SK-N-SH (cell line): Measurements from ENCODE around the gene TSPAN11. TPM values are rescaled to one million over a fixed set of nuclear protein-coding genes. Genes with fewer than 3 reads are reported as not detected.

Experiments used
- CTCF ChIA-PET: fragments of 300-600, 350-600 bp; formaldehyde crosslinking; extraction: SDS; loops from one replicate; lab custom pipeline; 2021; lab: Yijun Ruan, JAX
- POLR2A ChIA-PET: fragments of 350-600 bp; sonication (Branson Sonifier 250); formaldehyde crosslinking; extraction: SDS; loops from one replicate; lab custom pipeline; 2020; ENCODE audit warnings: antibody characterized with exemption, inconsistent platforms; lab: Yijun Ruan, JAX
- DNase-seq: peaks from one replicate; pipeline ENCODE4 v3.0.0; 2012
- H2AFZ ChIP-seq: fragments of 200-600 bp; sonication (generic); 2 replicates; pipeline ENCODE4 v1.8.1; 2016; ENCODE audit warnings: antibody characterized with exemption, mild to moderate bottlenecking, low read depth
- H3F3A ChIP-seq: fragments of 200-600 bp; sonication (generic); replicated peaks from 2 replicates; pipeline ENCODE3; 2016; ENCODE audit warnings: antibody characterized with exemption, mild to moderate bottlenecking; ENCODE audit not compliant: insufficient read depth
- H3K27ac ChIP-seq, 2 experiments: fragments of 200-500 bp in 1 of 2; fragments of 200-600 bp in 1 of 2; sonication (Bioruptor generic) in 1 of 2; sonication (generic), shearing (Covaris generic) in 1 of 2; 2 replicates each; pipeline versions ENCODE4 v1.5.1 to v1.6.1; 2014 to 2016; ENCODE audit warnings: low read depth in 2 of 2, inconsistent platforms in 1 of 2, low read length in 1 of 2, mild to moderate bottlenecking in 1 of 2, mixed read lengths in 1 of 2
- H3K27me3 ChIP-seq: fragments of 200-600 bp; sonication (generic), shearing (Covaris generic); 2 replicates; pipeline ENCODE4 v1.6.1; 2016; ENCODE audit warnings: mixed run types; ENCODE audit not compliant: insufficient read depth
- H3K36me3 ChIP-seq, 2 experiments: fragments of 200-500 bp in 1 of 2; fragments of 200-600 bp in 1 of 2; sonication (Bioruptor generic) in 1 of 2; sonication (generic) in 1 of 2; replicated peaks in 1 of 2; 2 replicates each; pipeline versions ENCODE3 to v1.5.1; 2014 to 2016; ENCODE audit warnings: low read length in 1 of 2, mild to moderate bottlenecking in 1 of 2; ENCODE audit not compliant: insufficient read depth in 2 of 2, control insufficient read depth in 1 of 2
- H3K4me1 ChIP-seq, 2 experiments: fragments of 200-500 bp in 1 of 2; fragments of 200-600 bp in 1 of 2; sonication (Bioruptor generic) in 1 of 2; sonication (generic), shearing (Covaris generic) in 1 of 2; 2 replicates each; pipeline versions ENCODE4 v1.5.1 to v1.6.1; 2014 to 2016; ENCODE audit warnings: low read depth in 1 of 2, low read length in 1 of 2, mixed run types in 1 of 2; ENCODE audit not compliant: insufficient read depth in 2 of 2, control insufficient read depth in 1 of 2
- H3K4me2 ChIP-seq: fragments of 200-600 bp; sonication (generic), shearing (Covaris generic); 2 replicates; pipeline ENCODE4 v1.6.1; 2017; ENCODE audit warnings: mixed run types
- H3K4me3 ChIP-seq, 2 experiments: fragments of 200-500 bp in 1 of 2; fragments of 200-600 bp in 1 of 2; sonication (Bioruptor generic) in 1 of 2; sonication (generic), shearing (Covaris generic) in 1 of 2; 2 replicates each; pipeline versions ENCODE4 v1.5.1 to v1.8.1; 2014 to 2016; ENCODE audit warnings: low read depth in 2 of 2, inconsistent platforms in 1 of 2, low read length in 1 of 2, mild to moderate bottlenecking in 1 of 2, mixed read lengths in 1 of 2, moderate library complexity in 1 of 2
- H3K79me2 ChIP-seq: fragments of 200-600 bp; sonication (generic); 2 replicates; pipeline ENCODE4 v1.8.1; 2017; ENCODE audit warnings: mild to moderate bottlenecking; ENCODE audit not compliant: insufficient read depth
- H3K9ac ChIP-seq: fragments of 200-600 bp; sonication (generic); 2 replicates; pipeline ENCODE4 v1.6.1; 2017; ENCODE audit warnings: mixed run types
- H3K9me2 ChIP-seq: fragments of 200-600 bp; sonication (generic); 2 replicates; pipeline ENCODE4 v1.6.1; 2017; ENCODE audit warnings: mixed run types
- H3K9me3 ChIP-seq: fragments of 200-600 bp; sonication (generic); 2 replicates; pipeline ENCODE4 v1.6.1; 2017; ENCODE audit warnings: mixed run types, mild to moderate bottlenecking, moderate library complexity
- H4K20me1 ChIP-seq: fragments of 200-600 bp; sonication (generic); 2 replicates; pipeline ENCODE4 v1.6.1; 2017; ENCODE audit warnings: mild to moderate bottlenecking, mixed run types; ENCODE audit not compliant: insufficient read depth
- EP300 ChIP-seq, 2 experiments: IDR thresholded peaks; 2 replicates each; pipeline versions ENCODE4 v1.4.0 to v1.6.1; 2012; ENCODE audit warnings: borderline replicate concordance in 1 of 2, low read depth in 1 of 2, low read length in 1 of 2
- EZH2phosphoT487 ChIP-seq: fragments of 200-600 bp; sonication (generic); IDR thresholded peaks from 2 replicates; pipeline ENCODE4 v1.6.1; 2017; ENCODE audit warnings: low read depth, mixed run types, mild to moderate bottlenecking, antibody characterized with exemption, moderate library complexity, borderline replicate concordance
- FOXJ3 ChIP-seq: sonication (generic); formaldehyde crosslinking; IDR thresholded peaks from 2 replicates; pipeline ENCODE4 v1.5.1; 2020; ENCODE audit warnings: mild to moderate bottlenecking, missing genetic modification reagents
- GATA2 ChIP-seq: sonication (generic); formaldehyde crosslinking; IDR thresholded peaks from 2 replicates; pipeline ENCODE4 v1.5.0; 2020; ENCODE audit warnings: mild to moderate bottlenecking, missing genetic modification reagents
- IRF3 ChIP-seq: fragments of 150-350 bp; IDR thresholded peaks from 2 replicates; pipeline ENCODE4 v1.6.1; 2016; ENCODE audit warnings: mild to moderate bottlenecking, low read depth, low read length
- JUND ChIP-seq: IDR thresholded peaks from 2 replicates; pipeline ENCODE4 v1.4.0; 2012
- MAX ChIP-seq: IDR thresholded peaks from 2 replicates; pipeline ENCODE4 v1.4.0; 2012; ENCODE audit warnings: low read depth
- NFIC ChIP-seq: IDR thresholded peaks from 2 replicates; pipeline ENCODE4 v1.4.0; 2012; ENCODE audit warnings: borderline replicate concordance
- RAD21 ChIP-seq: IDR thresholded peaks from 2 replicates; pipeline ENCODE4 v1.6.1; 2012; ENCODE audit warnings: mild to moderate bottlenecking, low read length
- RCOR1 ChIP-seq: fragments of 150-350 bp; IDR thresholded peaks from 2 replicates; pipeline ENCODE4 v1.6.1; 2017; ENCODE audit warnings: antibody characterized with exemption, low read length
- REST ChIP-seq: IDR thresholded peaks from 2 replicates; pipeline ENCODE4 v1.6.1; 2012; ENCODE audit warnings: mild to moderate bottlenecking, low read depth, low read length, moderate library complexity
- RXRA ChIP-seq: IDR thresholded peaks from 2 replicates; pipeline ENCODE4 v1.4.0; 2012; ENCODE audit warnings: low read depth, mild to moderate bottlenecking, borderline replicate concordance
- TCF12 ChIP-seq: IDR thresholded peaks from 2 replicates; pipeline ENCODE4 v1.4.0; 2012
- USF1 ChIP-seq: IDR thresholded peaks from 2 replicates; pipeline ENCODE4 v1.4.0; 2012; ENCODE audit warnings: low read depth, borderline replicate concordance
- USF2 ChIP-seq: fragments of 150-350 bp; IDR thresholded peaks from 2 replicates; pipeline ENCODE4 v1.6.1; 2017; ENCODE audit warnings: antibody characterized with exemption, low read length, low read depth, borderline replicate concordance
- YY1 ChIP-seq: IDR thresholded peaks from 2 replicates; pipeline ENCODE4 v1.4.0; 2012; ENCODE audit warnings: low read depth, mild to moderate bottlenecking
- WGBS: methylation state at CpG from one replicate; pipeline ENCODE4 v1.1.6; 2017; ENCODE audit warnings: low lambda C conversion rate; 5-methylcytosine and 5-hydroxymethylcytosine counted together
- polyA plus RNA-seq, 3 experiments: library from polyadenylated mRNA; depleted of rRNA; stranded (reverse); fragments of >200 nt; gene quantifications; 2 replicates each; pipeline ENCODE4 v1.2.3, GENCODE V29; 2012

The TSPAN11 gene
- polyA plus RNA-seq, 1 of the 3 experiments (the other 2 are of a cell fraction): 6.4 TPM

GRCh38 chr12:30930641-30931040 lies 4.1 kb downstream of the TSPAN11 start:
- ChIA-PET POLR2A (no interaction called here), CTCF (interaction anchor here (1.0 kb wide), 1 partner anchor 55 kb away, joined by 3 read pairs; no protein-coding TSS in a partner anchor)
- Histone ChIP-seq H2AFZ (no peak overlapping the region), H3K36me3 (no peaks in the 10 kb centered on the region), H4K20me1 (no peaks in the 10 kb centered on the region), H3K27me3 (no peaks in the 10 kb centered on the region), H3K4me3 (no peak overlapping the region), H3K9me2 (no peaks in the 10 kb centered on the region), H3F3A (no peaks in the 10 kb centered on the region), H3K4me1 (peaks cover 6 to 53% of the 10 kb centered on the region in 2 experiments; a peak in 3 of 4 replicates), H3K9ac (no peak overlapping the region), H3K27ac (peak overlapping the region in 1 of 2 experiments; percentile 65; a peak in 1 of 4 replicates), H3K9me3 (no peaks in the 10 kb centered on the region), H3K4me2 (no peak overlapping the region), H3K79me2 (no peaks in the 10 kb centered on the region)
- DNase-seq: no peak
- TF ChIP-seq USF1 (no peak), NFIC (no peak), YY1 (no peak), EP300 (IDR thresholded peaks at IDR 0.05; ENCODE audit: borderline replicate concordance in 1 of 2, low read depth in 1 of 2, low read length in 1 of 2) (no peak), RAD21 (no peak), REST (no peak), IRF3 (no peak), EZH2phosphoT487 (no peak), TCF12 (no peak), RCOR1 (no peak), GATA2 (CRISPR knock-in tag) (no peak), RXRA (no peak)
- WGBS: 82% methylated on average over 5 of the region's 5 CpGs

- no peak for DNase-seq
- H3F3A ChIP-seq: no peaks in the 10 kb centered on the region
- no peaks in the 10 kb centered on the region for H3K79me2 ChIP-seq
- no peaks in the 10 kb centered on the region for H4K20me1 ChIP-seq
- H3K4me3 ChIP-seq: no peak overlapping the region
- H3K27me3 ChIP-seq: no peaks in the 10 kb centered on the region
- H3K9ac ChIP-seq: no peak overlapping the region
- no peak overlapping the region for H3K27ac ChIP-seq
- H3K36me3 ChIP-seq: no peaks in the 10 kb centered on the region
- H3K4me1 ChIP-seq: peaks cover 0 to 37% of the 10 kb centered on the region in 2 experiments; a peak in 2 of 4 replicates
- 85% methylated on average over 3 of the region's 3 CpGs for WGBS
- no peak overlapping the region for H2AFZ ChIP-seq
- no peaks in the 10 kb centered on the region for H3K9me3 ChIP-seq
- H3K4me2 ChIP-seq: no peak overlapping the region
- ChIA-PET CTCF (interaction anchor here (1.3 kb wide), 1 partner anchor 50 kb away, joined by 5 read pairs; no protein-coding TSS in a partner anchor), POLR2A (no interaction called here)
- H3K9me2 ChIP-seq: no peaks in the 10 kb centered on the region
- TF ChIP-seq USF1 (no peak), USF2 (no peak), RAD21 (no peak), YY1 (no peak), JUND (no peak), MAX (no peak), FOXJ3 (CRISPR knock-in tag) (no peak)
Measured at GRCh38 chr12:30932881-30933280, 6.3 kb downstream of the TSPAN11 start.
